GM21515 (cell line): ENCODE data around the gene MICAL2.

ENCODE experiments used
- ATAC-seq: cut with Tn5 transposase; IDR thresholded peaks from one replicate; pipeline ENCODE4 v1.9.1; 2021; ENCODE audit not compliant: unreplicated experiment

Gene MICAL2

GRCh38 chr11:12263141-12263693, 152.8 kb downstream of the MICAL2 start:
- ATAC-seq = no peak

- ATAC-seq = no peak
These were observed 154.0 kb downstream of the MICAL2 start for GRCh38 chr11:12264361-12264760.

GRCh38 chr11:12266132-12266531, 155.7 kb downstream of the MICAL2 start:
- ATAC-seq = no peak

GRCh38 chr11:12266943-12267342, 156.6 kb downstream of the MICAL2 start:
- ATAC-seq = no peak

- ATAC-seq = no peak
These were observed 157.5 kb downstream of the MICAL2 start for GRCh38 chr11:12267921-12268320.

GRCh38 chr11:12269104-12269441, 158.7 kb downstream of the MICAL2 start:
- no peak for ATAC-seq

- no peak for ATAC-seq
These were observed 159.2 kb downstream of the MICAL2 start for GRCh38 chr11:12269446-12270214.

GRCh38 chr11:12270215-12270797, 159.9 kb downstream of the MICAL2 start:
- no peak for ATAC-seq

- no peak for ATAC-seq
These were observed 160.4 kb downstream of the MICAL2 start for GRCh38 chr11:12270817-12271216.

- ATAC-seq = no peak
These were observed 160.9 kb downstream of the MICAL2 start for GRCh38 chr11:12271241-12271640.

GRCh38 chr11:12271826-12272366, 161.5 kb downstream of the MICAL2 start:
- ATAC-seq = no peak

GRCh38 chr11:12272821-12273617, 162.6 kb downstream of the MICAL2 start:
- no peak for ATAC-seq

- no peak for ATAC-seq
These were observed 163.2 kb downstream of the MICAL2 start for GRCh38 chr11:12273618-12273995.

- ATAC-seq = no peak
These were observed 163.7 kb downstream of the MICAL2 start for GRCh38 chr11:12274056-12274455.

GRCh38 chr11:12274558-12275197, 164.3 kb downstream of the MICAL2 start:
- no peak for ATAC-seq

GRCh38 chr11:12275818-12276217, 165.4 kb downstream of the MICAL2 start:
- ATAC-seq = no peak

- no peak for ATAC-seq
These were observed 166.0 kb downstream of the MICAL2 start for GRCh38 chr11:12276356-12276755.

GRCh38 chr11:12276831-12277475, 166.6 kb downstream of the MICAL2 start:
- no peak for ATAC-seq

GRCh38 chr11:12278766-12279671, 168.6 kb downstream of the MICAL2 start:
- ATAC-seq = no peak
